A549 (cell line): ENCODE measurements around the gene UNC79. TPM values are rescaled to one million over a fixed set of nuclear protein-coding genes. Genes with fewer than 3 reads are reported as not detected.
A peak's percentile ranks its signal among the peaks of the same experiment; 100 is the strongest.

Source experiments
- ATAC-seq, 2 experiments: fragments of 200-7000 bp in 1 of 2; fragments of >200 bp in 1 of 2; cut with Nextera tagmentation in 1 of 2; cut with Tn5 transposase in 1 of 2; 3 replicates each; pipeline versions ENCODE4 v1.8.0 to v1.9.1; 2018 to 2020; ENCODE audit warnings: mild to moderate bottlenecking in 1 of 2, moderate library complexity in 1 of 2
- CTCF ChIA-PET: fragments of 300-600 bp; sonication (Branson Sonifier 250); formaldehyde crosslinking; extraction: SDS; loops from one replicate; lab custom pipeline; 2021; ENCODE audit warnings: antibody characterized with exemption, inconsistent platforms; lab: Yijun Ruan, JAX
- POLR2A ChIA-PET: fragments of 350-600 bp; formaldehyde crosslinking; extraction: SDS; loops from one replicate; lab custom pipeline; 2021; ENCODE audit warnings: antibody characterized with exemption, inconsistent platforms; lab: Yijun Ruan, JAX
- DNase-seq, 2 experiments: peaks; one replicate each; pipeline versions ENCODE4 v3.0.0 to v3.0.0-alpha.2; 2011 to 2016; ENCODE audit warnings: low read depth in 1 of 2, low spot score in 1 of 2
- FAIRE-seq: peaks from 2 replicates; lab custom pipeline; 2011; peaks lifted over from hg19 to GRCh38; lab: Jason Lieb, UNC
- H3K27ac ChIP-seq, 2 experiments: fragments of >200 bp; sonication (Bioruptor Twin); formaldehyde crosslinking; 3 replicates each; pipeline ENCODE4 v1.5.1; 2016 to 2017
- H3K4me1 ChIP-seq: fragments of >200 bp; sonication (Bioruptor Twin); formaldehyde crosslinking; 3 replicates; pipeline ENCODE4 v1.6.1; 2016
- H3K4me2 ChIP-seq: fragments of >200 bp; sonication (Bioruptor Twin); formaldehyde crosslinking; 3 replicates; pipeline ENCODE4 v1.6.1; 2016
- H3K4me3 ChIP-seq: fragments of >200 bp; sonication (Bioruptor Twin); formaldehyde crosslinking; 3 replicates; pipeline ENCODE4 v1.5.1; 2016
- H3K9me3 ChIP-seq: fragments of >200 bp; sonication (Bioruptor Twin); formaldehyde crosslinking; 3 replicates; pipeline ENCODE4 v1.6.1; 2016
- ATOH8 ChIP-seq: fragments of 250-450 bp; sonication (Bioruptor Pico); IDR thresholded peaks from 2 replicates; pipeline ENCODE4 v1.5.0; 2020; ENCODE audit warnings: low read depth, mild to moderate bottlenecking, moderate library complexity
- CBX2 ChIP-seq: fragments of 200-600 bp; sonication (generic); IDR thresholded peaks from 2 replicates; pipeline ENCODE4 v1.6.1; 2016; ENCODE audit warnings: low read depth, mild to moderate bottlenecking, borderline replicate concordance
- CHD4 ChIP-seq: fragments of 200-600 bp; sonication (generic); IDR thresholded peaks from 2 replicates; pipeline ENCODE4 v1.6.1; 2016; ENCODE audit warnings: antibody characterized with exemption, mild to moderate bottlenecking, borderline replicate concordance
- ELK1 ChIP-seq: fragments of 150-350 bp; IDR thresholded peaks from 2 replicates; pipeline ENCODE4 v1.6.1; 2014; ENCODE audit warnings: low read depth, mild to moderate bottlenecking, low read length
- HEYL ChIP-seq: fragments of 250-450 bp; sonication (Bioruptor Pico); IDR thresholded peaks from 2 replicates; pipeline ENCODE4 v1.8.0; 2021; ENCODE audit warnings: mild to moderate bottlenecking, moderate library complexity
- HMGXB4 ChIP-seq: fragments of 250-450 bp; sonication (Bioruptor Pico); IDR thresholded peaks from 2 replicates; pipeline ENCODE4 v1.5.0; 2021; ENCODE audit warnings: mild to moderate bottlenecking, moderate library complexity, borderline replicate concordance
- HOXB13 ChIP-seq: fragments of 250-450 bp; sonication (Bioruptor Pico); IDR thresholded peaks from 2 replicates; pipeline ENCODE4 v1.5.0; 2020; ENCODE audit warnings: low read depth, mild to moderate bottlenecking, moderate library complexity
- HOXB5 ChIP-seq: fragments of 250-450 bp; sonication (Bioruptor Pico); IDR thresholded peaks from 2 replicates; pipeline ENCODE4 v1.5.0; 2020; ENCODE audit warnings: mild to moderate bottlenecking, moderate library complexity
- JUN ChIP-seq, 2 experiments: fragments of >200 bp; sonication (Bioruptor Twin); formaldehyde crosslinking; IDR thresholded peaks; 2 replicates in 1 of 2; 3 replicates in 1 of 2; pipeline ENCODE4 v1.6.1; 2016 to 2017
- JUNB ChIP-seq: fragments of >200 bp; sonication (Bioruptor Twin); formaldehyde crosslinking; IDR thresholded peaks from 2 replicates; pipeline ENCODE4 v1.6.1; 2016
- KDM1A ChIP-seq: fragments of 200-600 bp; sonication (generic); IDR thresholded peaks from 2 replicates; pipeline ENCODE4 v1.6.1; 2016; ENCODE audit warnings: low read depth, mild to moderate bottlenecking
- NPAS2 ChIP-seq: fragments of 250-450 bp; sonication (Bioruptor Pico); IDR thresholded peaks from 2 replicates; pipeline ENCODE4 v1.8.0; 2022; ENCODE audit warnings: mild to moderate bottlenecking, moderate library complexity, borderline replicate concordance
- POLR2A ChIP-seq: IDR thresholded peaks from 2 replicates; pipeline ENCODE4 v1.6.1; 2012; ENCODE audit warnings: mild to moderate bottlenecking, low read length
- RAD21 ChIP-seq, 2 experiments: fragments of >200 bp in 1 of 2; sonication (Bioruptor Twin) in 1 of 2; formaldehyde crosslinking in 1 of 2; IDR thresholded peaks in 1 of 2; conservative IDR thresholded peaks in 1 of 2; 2 replicates in 1 of 2; 3 replicates in 1 of 2; pipeline ENCODE4 v1.6.1; 2012 to 2018; ENCODE audit warnings: inconsistent platforms in 1 of 2
- RARB ChIP-seq: fragments of 250-450 bp; sonication (Bioruptor Pico); IDR thresholded peaks from 2 replicates; pipeline ENCODE4 v1.8.0; 2021; ENCODE audit warnings: mild to moderate bottlenecking, moderate library complexity
- RCOR1 ChIP-seq: fragments of 150-350 bp; IDR thresholded peaks from 2 replicates; pipeline ENCODE4 v1.6.1; 2014; ENCODE audit warnings: antibody characterized with exemption, low read length, low read depth
- RNF2 ChIP-seq: fragments of 200-600 bp; sonication (generic); IDR thresholded peaks from 2 replicates; pipeline ENCODE4 v1.6.1; 2016; ENCODE audit warnings: low read depth, mild to moderate bottlenecking, antibody characterized with exemption, moderate library complexity, borderline replicate concordance
- SMC3 ChIP-seq: fragments of >200 bp; sonication (Bioruptor Twin); formaldehyde crosslinking; IDR thresholded peaks from 3 replicates; pipeline ENCODE4 v1.6.1; 2018; ENCODE audit warnings: inconsistent platforms
- TP53 ChIP-seq: fragments of 250-450 bp; sonication (Bioruptor Pico); IDR thresholded peaks from 2 replicates; pipeline ENCODE4 v1.5.0; 2021; ENCODE audit warnings: mild to moderate bottlenecking, moderate library complexity
- USF2 ChIP-seq: fragments of 450-650 bp; IDR thresholded peaks from 2 replicates; pipeline ENCODE4 v1.6.1; 2014; ENCODE audit warnings: antibody characterized with exemption
- ZNF302 ChIP-seq: fragments of 250-450 bp; sonication (Bioruptor Pico); IDR thresholded peaks from 2 replicates; pipeline ENCODE4 v1.9.0; 2021; ENCODE audit warnings: inconsistent platforms, mild to moderate bottlenecking, moderate library complexity
- WGBS: methylation state at CpG from one replicate; pipeline ENCODE4 v1.1.6; 2017; ENCODE audit errors: missing lambda C conversion rate; 5-methylcytosine and 5-hydroxymethylcytosine counted together
- polyA plus RNA-seq, 4 experiments: library from polyadenylated mRNA; depleted of rRNA in 3 of 4; stranded (reverse); fragments of >200 nt; fragmentation: RNase III in 1 of 4; extraction: RNeasy Plus Mini Kit Qiagen cat#74134 plus additional on column Dnase treatment in 1 of 4; gene quantifications; 2 replicates in 3 of 4; 3 replicates in 1 of 4; pipeline ENCODE4 v1.2.3, GENCODE V29; 2011 to 2017
- TF ChIP-seq, protein P1 (sequence below): fragments of >200 bp; sonication (Bioruptor Twin); formaldehyde crosslinking; IDR thresholded peaks from 2 replicates; pipeline ENCODE4 v1.6.1; 2016

UNC79 gene
- polyA plus RNA-seq, 2 of the 4 experiments (the other 2 are of a cell fraction), result 0.01 TPM

DNA sequence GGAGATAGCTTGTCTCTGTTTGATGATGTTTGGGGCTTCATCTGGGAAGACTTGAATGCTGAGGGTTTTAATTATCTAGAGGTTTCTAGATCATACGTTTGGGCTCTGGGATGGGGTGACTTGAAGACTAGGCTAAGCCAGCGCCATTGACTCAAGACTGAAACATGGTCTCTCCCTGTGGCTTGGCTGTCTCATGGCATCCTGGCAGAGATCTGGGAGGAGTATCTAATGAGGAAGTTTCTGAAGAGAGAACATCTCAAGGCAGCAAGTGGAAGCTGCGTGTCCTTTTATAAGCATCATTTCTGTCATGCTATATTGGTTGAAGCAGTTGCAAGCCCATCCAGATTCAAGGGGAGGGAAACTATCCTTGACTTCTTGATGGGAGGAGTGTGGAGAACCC is 104.8 kb downstream of the UNC79 start:
- DNase-seq (no peak), FAIRE-seq (no peak), ATAC-seq (no peak)
- H3K27ac ChIP-seq, result no peak overlapping the region
- 34% methylated on average over 3 of the region's 3 CpGs for WGBS
- POLR2A ChIA-PET, result no interaction called here
- no peak overlapping the region for H3K4me3 ChIP-seq
- no peaks in the 10 kb centered on the region for H3K4me1 ChIP-seq
- H3K9me3 ChIP-seq, result no peaks in the 10 kb centered on the region
- CTCF ChIA-PET, result no interaction called here
- no peak overlapping the region for H3K4me2 ChIP-seq
- TF ChIP-seq RARB (no peak), ZNF302 (CRISPR knock-in tag) (no peak), POLR2A (no peak), RAD21 (conservative IDR thresholded peaks at IDR 0.05 in 1 of 2, IDR thresholded peaks at IDR 0.05 in 1 of 2) (no peak), ATOH8 (CRISPR knock-in tag) (no peak), USF2 (no peak), TP53 (no peak), HMGXB4 (CRISPR knock-in tag) (no peak)

DNA sequence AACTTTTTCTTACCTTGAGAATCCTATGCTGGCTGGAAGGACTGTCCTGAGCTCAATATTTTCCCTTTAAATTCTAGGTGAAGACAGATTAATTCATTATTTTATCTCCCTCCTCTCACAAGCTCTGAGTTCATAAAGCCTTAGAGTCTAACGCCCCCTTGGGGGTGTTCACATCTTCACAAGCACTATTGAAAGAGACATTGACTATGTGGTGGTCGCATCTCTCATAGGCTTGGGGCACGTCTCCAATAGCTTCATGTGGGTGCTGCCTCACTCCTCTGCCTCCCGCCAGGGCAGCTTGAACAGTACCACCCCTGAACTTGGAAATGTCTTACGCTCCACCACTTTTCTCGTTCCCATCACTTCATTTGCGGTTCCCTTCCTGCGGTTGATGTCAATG is 106.2 kb downstream of the UNC79 start:
- DNase-seq (peak in 1 of 2 experiments; percentile 6), FAIRE-seq (no peak), ATAC-seq (peak in 1 of 2 experiments; percentile 48; a peak in 2 of 6 replicates)
- WGBS, result 49% methylated on average over 8 of the region's 8 CpGs
- Histone ChIP-seq H3K27ac (no peak overlapping the region), H3K4me3 (no peak overlapping the region), H3K9me3 (no peaks in the 10 kb centered on the region), H3K4me1 (no peaks in the 10 kb centered on the region), H3K4me2 (no peak overlapping the region)
- ChIA-PET CTCF (interaction anchor here (0.7 to 1.2 kb wide), 2 partner anchors 9 to 17 kb away, joined by 3 read pairs; no protein-coding TSS in a partner anchor), POLR2A (no interaction called here)
- peak in 1 of 2 experiments; percentile 31; a peak in 2 of 5 replicates for TF ChIP-seq RAD21 (conservative IDR thresholded peaks at IDR 0.05 in 1 of 2, IDR thresholded peaks at IDR 0.05 in 1 of 2)
- TF ChIP-seq NPAS2 (CRISPR knock-in tag), result no peak

GRCh38 chr14:93537951-93538350 is 107.2 kb downstream of the UNC79 start:
- FAIRE-seq (no peak), ATAC-seq (no peak), DNase-seq (no peak)
- CTCF ChIA-PET, result no interaction called here
- Histone ChIP-seq H3K4me2 (no peak overlapping the region), H3K27ac (no peak overlapping the region), H3K4me1 (no peaks in the 10 kb centered on the region), H3K4me3 (no peak overlapping the region), H3K9me3 (no peaks in the 10 kb centered on the region)
- 66% methylated on average over 16 of the region's 16 CpGs for WGBS
- no peak for TF ChIP-seq KDM1A
- no peak for TF ChIP-seq ELK1
- no peak for TF ChIP-seq SMC3
- no peak for TF ChIP-seq HOXB13 (CRISPR knock-in tag)
- no peak for TF ChIP-seq HOXB5 (CRISPR knock-in tag)
- TF ChIP-seq, protein P1, sequence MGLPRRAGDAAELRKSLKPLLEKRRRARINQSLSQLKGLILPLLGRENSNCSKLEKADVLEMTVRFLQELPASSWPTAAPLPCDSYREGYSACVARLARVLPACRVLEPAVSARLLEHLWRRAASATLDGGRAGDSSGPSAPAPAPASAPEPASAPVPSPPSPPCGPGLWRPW, result no peak
- TF ChIP-seq HEYL, result no peak
- no peak for TF ChIP-seq JUNB
- no peak for TF ChIP-seq ATOH8 (CRISPR knock-in tag)
- TF ChIP-seq NPAS2 (CRISPR knock-in tag), result no peak
- no peak for TF ChIP-seq CBX2
- no peak for TF ChIP-seq JUN (IDR thresholded peaks at IDR 0.05)
- TF ChIP-seq RNF2, result no peak
- no peak for TF ChIP-seq HMGXB4 (CRISPR knock-in tag)
- no peak for TF ChIP-seq RCOR1
- no peak for TF ChIP-seq CHD4
- POLR2A ChIA-PET, result no interaction called here
